Activated T-helper 1 cell treated with anti-CD3 and anti-CD28 coated beads, Interleukin-12 subunit alpha, Interleukin-12 subunit beta, Interleukin-2, Interleukin-4 antibody, amounts not matched to agents 30 ng/mL and 10 ng/mL and 1 ng/mL, durations not matched to agents 14 hours and 24 hours and 36 hours (primary cell): Measurements from ENCODE around the gene PCDHB6. TPM values are rescaled to one million over a fixed set of nuclear protein-coding genes. Genes with fewer than 3 reads are reported as not detected.
"Not testable (repeated sequence)": the region's sequence is repeated elsewhere in the genome, so short reads cannot be mapped to it uniquely, and the experiment has no call there.

ENCODE experiments used
- DNase-seq: peaks from one replicate; pipeline ENCODE4 v3.0.0; 2021; ENCODE audit warnings: low spot score
- H3K27ac Mint-ChIP-seq: one replicate; pipeline ENCODE4 v1.8.0; 2021; ENCODE audit warnings: mild to moderate bottlenecking, mixed read lengths
- H3K27me3 Mint-ChIP-seq: one replicate; pipeline ENCODE4 v1.8.0; 2022; ENCODE audit warnings: mild to moderate bottlenecking, moderate library complexity, mixed read lengths; ENCODE audit not compliant: insufficient read depth
- H3K36me3 Mint-ChIP-seq: one replicate; pipeline ENCODE4 v1.8.0; 2021; ENCODE audit warnings: low read depth, mixed read lengths
- H3K4me1 Mint-ChIP-seq: one replicate; pipeline ENCODE4 v1.8.0; 2021; ENCODE audit warnings: low read depth, mixed read lengths
- H3K4me3 Mint-ChIP-seq: one replicate; pipeline ENCODE4 v1.8.0; 2021; ENCODE audit warnings: mild to moderate bottlenecking, moderate library complexity, mixed read lengths
- H3K9me3 Mint-ChIP-seq: one replicate; pipeline ENCODE4 v1.8.0; 2021; ENCODE audit warnings: mixed read lengths
- intact Hi-C: fragments of 100-400 bp; cut with micrococcal nuclease; formaldehyde crosslinking; loops from one replicate; pipeline ENCODE4 v1.15.1; 2024
- total RNA-seq: library from RNA; stranded (reverse); gene quantifications from 2 replicates; pipeline ENCODE4 v1.2.3, GENCODE V29; 2022

PCDHB6 gene
- total RNA-seq, 1 donor from 2014 or later: not detected

- DNase-seq, H3K4me1 Mint-ChIP-seq, H3K27ac Mint-ChIP-seq, H3K36me3 Mint-ChIP-seq, H3K27me3 Mint-ChIP-seq, H3K4me3 Mint-ChIP-seq, intact Hi-C loops: not testable (repeated sequence)
- peaks cover 28% of the 10 kb centered on the region for H3K9me3 Mint-ChIP-seq
Measured at GRCh38 chr5:141137346-141137745, 12.5 kb upstream of the PCDHB6 start.

- no peak overlapping the region for H3K4me3 Mint-ChIP-seq
- no peaks in the 10 kb centered on the region for H3K4me1 Mint-ChIP-seq
- no peaks in the 10 kb centered on the region for H3K36me3 Mint-ChIP-seq
- intact Hi-C loops: no loop called here
- DNase-seq: no peak
- H3K27me3 Mint-ChIP-seq: no peaks in the 10 kb centered on the region
- peaks cover 39% of the 10 kb centered on the region for H3K9me3 Mint-ChIP-seq
- no peak overlapping the region for H3K27ac Mint-ChIP-seq
Measured at GRCh38 chr5:141150224-141150992, 551 bp downstream of the PCDHB6 start.

GRCh38 chr5:141150993-141151325 lies 1.1 kb downstream of the PCDHB6 start:
- no peaks in the 10 kb centered on the region for H3K4me1 Mint-ChIP-seq
- intact Hi-C loops: no loop called here
- H3K36me3 Mint-ChIP-seq: no peaks in the 10 kb centered on the region
- peaks cover 42% of the 10 kb centered on the region for H3K9me3 Mint-ChIP-seq
- no peak for DNase-seq
- H3K27me3 Mint-ChIP-seq: no peaks in the 10 kb centered on the region
- no peak overlapping the region for H3K27ac Mint-ChIP-seq
- no peak overlapping the region for H3K4me3 Mint-ChIP-seq

GRCh38 chr5:141151632-141152031 lies 1.8 kb downstream of the PCDHB6 start:
- H3K27ac Mint-ChIP-seq, H3K4me3 Mint-ChIP-seq, H3K4me1 Mint-ChIP-seq, intact Hi-C loops, H3K36me3 Mint-ChIP-seq, DNase-seq, H3K27me3 Mint-ChIP-seq: not testable (repeated sequence)
- peaks cover 49% of the 10 kb centered on the region for H3K9me3 Mint-ChIP-seq

GRCh38 chr5:141152096-141152495 lies 2.2 kb downstream of the PCDHB6 start:
- H3K36me3 Mint-ChIP-seq, H3K4me1 Mint-ChIP-seq, H3K27me3 Mint-ChIP-seq, intact Hi-C loops, H3K4me3 Mint-ChIP-seq, H3K27ac Mint-ChIP-seq, DNase-seq: not testable (repeated sequence)
- H3K9me3 Mint-ChIP-seq: peaks cover 53% of the 10 kb centered on the region

GRCh38 chr5:141155540-141156374 lies 5.9 kb downstream of the PCDHB6 start:
- intact Hi-C loops: no loop called here
- H3K4me1 Mint-ChIP-seq: no peaks in the 10 kb centered on the region
- peaks cover 50% of the 10 kb centered on the region for H3K9me3 Mint-ChIP-seq
- H3K36me3 Mint-ChIP-seq: no peaks in the 10 kb centered on the region
- DNase-seq: no peak
- no peak overlapping the region for H3K4me3 Mint-ChIP-seq
- no peak overlapping the region for H3K27ac Mint-ChIP-seq
- H3K27me3 Mint-ChIP-seq: no peaks in the 10 kb centered on the region

- H3K27me3 Mint-ChIP-seq, intact Hi-C loops, H3K4me3 Mint-ChIP-seq, H3K36me3 Mint-ChIP-seq, DNase-seq, H3K4me1 Mint-ChIP-seq, H3K27ac Mint-ChIP-seq: not testable (repeated sequence)
- peaks cover 48% of the 10 kb centered on the region for H3K9me3 Mint-ChIP-seq
Measured at GRCh38 chr5:141157356-141157755, 7.5 kb downstream of the PCDHB6 start.

- H3K27ac Mint-ChIP-seq: not testable (repeated sequence)
Measured at GRCh38 chr5:141157901-141158300, 8.0 kb downstream of the PCDHB6 start.

GRCh38 chr5:141172381-141173204 lies 22.7 kb downstream of the PCDHB6 start, which contains the start of gene PCDHB7:
TSS of gene PCDHB7 (plus strand) at chr5:141172644. CDS start at chr5:141172836, 192 bp downstream.
- Mint-ChIP-seq H3K36me3 (no peaks in the 10 kb centered on the region), H3K9me3 (peaks cover 12% of the 10 kb centered on the region), H3K4me3 (no peak within 1 kb of the TSS), H3K27me3 (no peaks in the 10 kb centered on the region), H3K4me1 (no peaks in the 10 kb centered on the region), H3K27ac (no peak within 1 kb of the TSS)
- DNase-seq: no peak
- intact Hi-C loops: no loop called here

More at GRCh38 chr5:141157901-141158300, 8.0 kb downstream of the PCDHB6 start:
- DNase-seq, intact Hi-C loops, H3K36me3 Mint-ChIP-seq, H3K4me1 Mint-ChIP-seq, H3K27me3 Mint-ChIP-seq, H3K4me3 Mint-ChIP-seq: not testable (repeated sequence)
- H3K9me3 Mint-ChIP-seq: peaks cover 45% of the 10 kb centered on the region

GRCh38 chr5:141174291-141175104 lies 24.6 kb downstream of the PCDHB6 start:
- H3K9me3 Mint-ChIP-seq, H3K27me3 Mint-ChIP-seq, H3K27ac Mint-ChIP-seq, H3K4me3 Mint-ChIP-seq, H3K4me1 Mint-ChIP-seq, DNase-seq, H3K36me3 Mint-ChIP-seq, intact Hi-C loops: not testable (repeated sequence)

- Mint-ChIP-seq H3K27ac (no peak overlapping the region), H3K4me3 (no peak overlapping the region), H3K4me1 (no peaks in the 10 kb centered on the region), H3K9me3 (peaks cover 16% of the 10 kb centered on the region), H3K36me3 (no peaks in the 10 kb centered on the region), H3K27me3 (no peaks in the 10 kb centered on the region)
- DNase-seq: no peak
- intact Hi-C loops: no loop called here
Measured at GRCh38 chr5:141175933-141176332, 26.1 kb downstream of the PCDHB6 start.

GRCh38 chr5:141177577-141178191 lies 27.8 kb downstream of the PCDHB6 start, which contains the start of gene PCDHB8:
TSS of gene PCDHB8 (plus strand) at chr5:141177790. CDS start at chr5:141178035, 245 bp downstream.
- H3K4me1 Mint-ChIP-seq: not testable (repeated sequence)
- intact Hi-C loops: loop anchor here (2.0 kb wide), 1 partner anchor 37 kb away; no protein-coding TSS in a partner anchor

More at GRCh38 chr5:141177577-141178191, 27.8 kb downstream of the PCDHB6 start, which contains the start of gene PCDHB8:
- peaks cover 31% of the 10 kb centered on the region for H3K9me3 Mint-ChIP-seq
- not testable (repeated sequence) for DNase-seq, H3K27me3 Mint-ChIP-seq, H3K36me3 Mint-ChIP-seq, H3K27ac Mint-ChIP-seq, H3K4me3 Mint-ChIP-seq
